ENCODE results near the gene INTS14. TPM values are rescaled to one million over a fixed set of nuclear protein-coding genes. Genes with fewer than 3 reads are reported as not detected.

INTS14 gene
- total and polyA plus RNA-seq, 2 of the 8 experiments (the other 6 are each of a cell fraction or from before 2014, with no cell fraction given): 33.1 to 33.7 TPM

DNA sequence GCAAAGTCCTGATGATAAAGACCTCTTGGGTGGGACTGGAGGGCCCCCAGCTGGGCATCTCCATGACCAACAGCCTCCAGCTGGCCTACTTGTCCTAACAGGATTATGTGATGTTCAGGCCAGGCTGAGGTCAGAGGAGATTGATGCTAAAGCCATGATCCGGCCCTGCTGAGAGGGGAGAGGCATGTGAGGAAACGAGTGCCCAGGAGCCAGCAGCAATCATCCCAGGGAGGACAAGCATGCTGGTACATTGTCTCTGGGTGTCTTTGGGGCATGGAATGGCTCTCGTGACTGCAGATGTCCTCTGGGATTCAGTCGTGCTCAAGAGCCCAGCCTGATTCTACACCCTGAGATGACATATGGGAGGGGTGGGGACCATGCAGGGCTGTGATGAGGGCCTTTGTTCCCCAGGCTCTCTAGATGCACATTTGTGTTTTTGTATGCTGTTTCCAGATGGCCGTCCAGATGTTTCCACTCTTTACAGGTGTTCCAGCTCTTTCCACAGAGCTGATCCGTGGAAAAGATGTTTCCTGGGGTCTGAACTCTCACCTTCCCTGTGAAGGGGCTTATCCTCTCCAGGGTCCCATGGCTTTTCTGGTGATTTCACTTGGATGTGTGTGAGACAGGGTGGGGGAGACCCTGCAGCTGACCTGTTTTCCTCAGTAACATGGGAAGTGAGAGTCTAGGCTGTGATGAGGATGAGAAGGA lies 31.0 kb upstream of the INTS14 start:
- CTCF ChIA-PET (ENCODE audit: partially characterized antibody): interaction anchor here (0.6 to 10.9 kb wide), 12 partner anchors 8 to 215 kb away, joined by 3 to 134 read pairs (median 3); no protein-coding TSS in a partner anchor
- no peaks in the 10 kb centered on the region for H3K9me3 ChIP-seq (ENCODE audit: insufficient read depth in 2 of 2, low read depth in 1 of 2, low read length in 1 of 2)
- no peaks in the 10 kb centered on the region for H3K23me2 ChIP-seq (ENCODE audit: low read depth, low read length)
- H3K4me2 ChIP-seq (ENCODE audit: insufficient read depth in 1 of 2, low read depth in 2 of 2, low read length in 2 of 2): no peak overlapping the region
- H3K18ac ChIP-seq (ENCODE audit: extremely low read depth, low read length): no peak overlapping the region
- H3K79me2 ChIP-seq (ENCODE audit: control insufficient read depth in 1 of 2, insufficient read depth in 2 of 2, low read length in 2 of 2): no peaks in the 10 kb centered on the region
- WGBS, 2 experiments (ENCODE audit: extremely low coverage in 1 of 2, insufficient coverage in 1 of 2, insufficient read length in 1 of 2, insufficient replicate concordance in 2 of 2, low coverage in 1 of 2, low lambda C conversion rate in 2 of 2, missing lambda C conversion rate in 1 of 2): 88% methylated on average over 6 of the region's 6 CpGs; no CpG with 5 or more reads in 1 of the 2 experiments
- no peak overlapping the region for H2BK20ac ChIP-seq (ENCODE audit: low read length)
- H2BK12ac ChIP-seq (ENCODE audit: low read depth, low read length): no peak overlapping the region
- no peak overlapping the region for H3K4me3 ChIP-seq (ENCODE audit: extremely low read depth in 1 of 4, insufficient read depth in 2 of 4, low read depth in 3 of 4, low read length in 4 of 4)
- FAIRE-seq: no peak
- no peak overlapping the region for H3K27ac ChIP-seq (ENCODE audit: low read depth, low read length)
- TF ChIP-seq CTCF (IDR thresholded peaks at IDR 0.05; ENCODE audit: control extremely low read depth in 1 of 3, insufficient read depth in 1 of 3, low read depth in 1 of 3, low read length in 3 of 3) (peak in 1 of 3 experiments; percentile 8; a peak in 1 of 4 replicates), SIRT6 (IDR thresholded peaks at IDR 0.05; ENCODE audit: low read length) (no peak), NRF1 (IDR thresholded peaks at IDR 0.05; ENCODE audit: low read depth, low read length) (no peak), EGR1 (IDR thresholded peaks at IDR 0.05; ENCODE audit: borderline replicate concordance, low read depth, low read length) (no peak), CREB1 (IDR thresholded peaks at IDR 0.05) (no peak)
- TF ChIP-seq, protein P1, sequence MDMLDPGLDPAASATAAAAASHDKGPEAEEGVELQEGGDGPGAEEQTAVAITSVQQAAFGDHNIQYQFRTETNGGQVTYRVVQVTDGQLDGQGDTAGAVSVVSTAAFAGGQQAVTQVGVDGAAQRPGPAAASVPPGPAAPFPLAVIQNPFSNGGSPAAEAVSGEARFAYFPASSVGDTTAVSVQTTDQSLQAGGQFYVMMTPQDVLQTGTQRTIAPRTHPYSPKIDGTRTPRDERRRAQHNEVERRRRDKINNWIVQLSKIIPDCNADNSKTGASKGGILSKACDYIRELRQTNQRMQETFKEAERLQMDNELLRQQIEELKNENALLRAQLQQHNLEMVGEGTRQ (IDR thresholded peaks at IDR 0.05; ENCODE audit: low read length): no peak
- H2BK5ac ChIP-seq (ENCODE audit: low read depth, low read length): no peak overlapping the region
- H4K20me1 ChIP-seq (replicated peaks in 1 of 2; ENCODE audit: control insufficient read depth in 1 of 2, insufficient read depth in 2 of 2, low read length in 2 of 2): no peaks in the 10 kb centered on the region
- H4K5ac ChIP-seq (ENCODE audit: insufficient read length, low read depth, low read length): no peak overlapping the region
- H3K4ac ChIP-seq (replicated peaks; ENCODE audit: insufficient read length, low read depth, low read length): no peak overlapping the region
- H2AFZ ChIP-seq (ENCODE audit: low read length): no peak overlapping the region
- H3K56ac ChIP-seq (replicated peaks; ENCODE audit: insufficient read length, low read depth, low read length): no peak overlapping the region
- no peaks in the 10 kb centered on the region; a peak in 1 of 7 replicates for H3K27me3 ChIP-seq (replicated peaks in 1 of 4; ENCODE audit: control insufficient read depth in 3 of 4, extremely low read depth in 1 of 4, insufficient read depth in 3 of 4, low read length in 3 of 4)
- H3K36me3 ChIP-seq (ENCODE audit: control insufficient read depth in 2 of 4, insufficient read depth in 4 of 4, low read length in 3 of 4): no peaks in the 10 kb centered on the region
- H2BK15ac ChIP-seq (ENCODE audit: low read length): no peak overlapping the region
- no peak for DNase-seq (ENCODE audit: low read depth in 1 of 2, low spot score in 2 of 2)
- H2BK120ac ChIP-seq (replicated peaks; ENCODE audit: low read depth, low read length): no peak overlapping the region
- no peak overlapping the region for H3K23ac ChIP-seq (ENCODE audit: insufficient read length)
- H4K8ac ChIP-seq (ENCODE audit: extremely low read depth, insufficient read depth, low read length): no peak overlapping the region
- POLR2A ChIA-PET (ENCODE audit: partially characterized antibody): interaction anchor here (1.3 to 1.7 kb wide), 2 partner anchors 31 to 221 kb away, joined by 3 to 4 read pairs; partner anchors contain the start of gene INTS14
- no peak overlapping the region for H3K14ac ChIP-seq (ENCODE audit: insufficient read length)
- H3K79me1 ChIP-seq (ENCODE audit: low read depth, low read length): no peaks in the 10 kb centered on the region
- peaks cover 0 to 3% (median 0%) of the 10 kb centered on the region in 4 experiments; a peak in 1 of 7 replicates for H3K4me1 ChIP-seq (replicated peaks in 1 of 4; ENCODE audit: control insufficient read depth in 3 of 4, insufficient read depth in 4 of 4, low read length in 3 of 4)
- H2AK5ac ChIP-seq (ENCODE audit: low read depth, low read length): no peak overlapping the region
- H3K9ac ChIP-seq (replicated peaks in 1 of 4; ENCODE audit: extremely low read depth in 1 of 4, low read depth in 3 of 4, low read length in 3 of 4): no peak overlapping the region
- no peak overlapping the region for H4K91ac ChIP-seq (replicated peaks; ENCODE audit: insufficient read length, low read length)
